Astrocyte of the spinal cord (primary cell): ENCODE results near the gene NACC2.
"Not testable (repeated sequence)": the region's sequence is repeated elsewhere in the genome, so short reads cannot be mapped to it uniquely, and the experiment has no call there.

Experiments
- DNase-seq: peaks from one replicate; pipeline ENCODE4 v3.0.0; 2011; ENCODE audit warnings: low read depth, low spot score
- H3K4me3 ChIP-seq: 2 replicates; pipeline ENCODE4 v1.5.1; 2011; ENCODE audit warnings: low read depth, mild to moderate bottlenecking, low read length, moderate library complexity
- CTCF ChIP-seq: IDR thresholded peaks from 2 replicates; pipeline ENCODE4 v1.5.1; 2012; ENCODE audit warnings: low read depth, mild to moderate bottlenecking, low read length, inconsistent platforms
- in situ Hi-C: cut with HindIII; loops from 2 replicates; pipeline ENCODE4 v1.10.0; 2017; ENCODE audit warnings: low sequenced_read_pairs

NACC2 gene

GRCh38 chr9:136105398-136106135 lies 10.5 kb upstream of the NACC2 start:
- in situ Hi-C loops = no loop called here
- TF ChIP-seq CTCF = no peak
- peak; percentile 28 for DNase-seq
- no peak overlapping the region for H3K4me3 ChIP-seq

GRCh38 chr9:136104916-136105315 lies 9.8 kb upstream of the NACC2 start:
- no peak for TF ChIP-seq CTCF
- no peak overlapping the region for H3K4me3 ChIP-seq
- no peak for DNase-seq
- in situ Hi-C loops = no loop called here

- no peak for TF ChIP-seq CTCF
- DNase-seq = no peak
- in situ Hi-C loops = no loop called here
Measured at GRCh38 chr9:136104488-136104800, 9.4 kb upstream of the NACC2 start.

GRCh38 chr9:136103651-136104487 lies 8.8 kb upstream of the NACC2 start:
- no peak for DNase-seq
- TF ChIP-seq CTCF = no peak
- no peak overlapping the region for H3K4me3 ChIP-seq
- in situ Hi-C loops = no loop called here

More at GRCh38 chr9:136104488-136104800, 9.4 kb upstream of the NACC2 start:
- H3K4me3 ChIP-seq = no peak overlapping the region

GRCh38 chr9:136101615-136102074 lies 6.6 kb upstream of the NACC2 start:
- DNase-seq, in situ Hi-C loops, H3K4me3 ChIP-seq: not testable (repeated sequence)

- no peak for DNase-seq
- TF ChIP-seq CTCF = no peak
- in situ Hi-C loops = no loop called here
- H3K4me3 ChIP-seq = no peak overlapping the region
Measured at GRCh38 chr9:136100700-136101614, 5.9 kb upstream of the NACC2 start.
